ENCODE measurements around the gene PIGA. TPM values are rescaled to one million over a fixed set of nuclear protein-coding genes. Genes with fewer than 3 reads are reported as not detected.
"Not testable (repeated sequence)": the region's sequence is repeated elsewhere in the genome, so short reads cannot be mapped to it uniquely, and the experiment has no call there.

PIGA gene
- total and polyA plus RNA-seq, 8 donors, result 4.0 to 14.7 (median 9.1) TPM

- H3K27me3 ChIP-seq, result peaks cover 0 to 10% (median 0%) of the 10 kb centered on the region in 4 donors
- intact Hi-C loops (cut with DNase I), result no loop called here
- H3K4me3 ChIP-seq, result no peak within 1 kb of the TSS
- WGBS, 2 donors, result 24 to 30% methylated on average over 3 of the region's 3 CpGs
- DNase-seq, result no peak
- peaks cover 0 to 7% (median 5%) of the 10 kb centered on the region in 3 donors for H3K4me1 ChIP-seq
- peaks cover 0 to under 1% (median 0%) of the 10 kb centered on the region in 3 donors for H3K36me3 ChIP-seq
- TF ChIP-seq, protein P1, sequence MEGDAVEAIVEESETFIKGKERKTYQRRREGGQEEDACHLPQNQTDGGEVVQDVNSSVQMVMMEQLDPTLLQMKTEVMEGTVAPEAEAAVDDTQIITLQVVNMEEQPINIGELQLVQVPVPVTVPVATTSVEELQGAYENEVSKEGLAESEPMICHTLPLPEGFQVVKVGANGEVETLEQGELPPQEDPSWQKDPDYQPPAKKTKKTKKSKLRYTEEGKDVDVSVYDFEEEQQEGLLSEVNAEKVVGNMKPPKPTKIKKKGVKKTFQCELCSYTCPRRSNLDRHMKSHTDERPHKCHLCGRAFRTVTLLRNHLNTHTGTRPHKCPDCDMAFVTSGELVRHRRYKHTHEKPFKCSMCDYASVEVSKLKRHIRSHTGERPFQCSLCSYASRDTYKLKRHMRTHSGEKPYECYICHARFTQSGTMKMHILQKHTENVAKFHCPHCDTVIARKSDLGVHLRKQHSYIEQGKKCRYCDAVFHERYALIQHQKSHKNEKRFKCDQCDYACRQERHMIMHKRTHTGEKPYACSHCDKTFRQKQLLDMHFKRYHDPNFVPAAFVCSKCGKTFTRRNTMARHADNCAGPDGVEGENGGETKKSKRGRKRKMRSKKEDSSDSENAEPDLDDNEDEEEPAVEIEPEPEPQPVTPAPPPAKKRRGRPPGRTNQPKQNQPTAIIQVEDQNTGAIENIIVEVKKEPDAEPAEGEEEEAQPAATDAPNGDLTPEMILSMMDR (IDR thresholded peaks at IDR 0.05), result no peak
- no peak for FAIRE-seq
- peak within 1 kb of the TSS in 1 of 4 donors; percentile 18 for H3K27ac ChIP-seq
- ATAC-seq, result peak in 2 of 4 donors; percentile 27 to 74
- H3K9me3 ChIP-seq, result no peaks in the 10 kb centered on the region
These were observed 19.8 kb downstream of the PIGA start, which contains the start of gene ASB11 for GRCh38 chrX:15315509-15315908. Gene ASB11, minus strand, starts transcription at chrX:15315640. Its CDS starts 35 bp downstream, at chrX:15315605.

DNA sequence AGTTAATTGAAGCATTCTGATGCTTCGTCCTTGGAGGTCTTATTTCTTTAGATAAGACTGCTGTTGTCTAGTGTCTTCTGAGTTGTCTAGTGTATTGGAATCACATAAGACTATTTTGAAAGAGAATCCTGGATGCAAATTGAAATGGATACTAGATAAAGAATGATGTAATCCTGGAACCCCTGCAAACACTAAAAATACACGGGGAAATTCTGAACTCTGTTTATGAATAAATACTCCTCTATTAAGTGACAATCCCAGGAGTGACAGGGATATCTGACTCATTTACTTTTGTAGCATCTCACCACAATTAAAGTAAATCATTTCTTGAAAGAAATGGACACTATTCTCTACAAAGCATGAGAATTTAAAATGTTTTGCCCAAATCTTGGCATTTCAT, 20.9 kb downstream of the PIGA start:
- DNase-seq, result no peak
- H3K4me3 ChIP-seq, result no peak overlapping the region
- no peak for ATAC-seq
- H3K36me3 ChIP-seq, result no peaks in the 10 kb centered on the region
- no peak for FAIRE-seq
- H3K27me3 ChIP-seq, result peaks cover 0 to 10% (median 0%) of the 10 kb centered on the region in 4 donors
- peaks cover 0 to 10% (median 9%) of the 10 kb centered on the region in 3 donors for H3K4me1 ChIP-seq
- no peaks in the 10 kb centered on the region for H3K9me3 ChIP-seq
- intact Hi-C loops (cut with DNase I), result no loop called here
- TF ChIP-seq, protein P1 (IDR thresholded peaks at IDR 0.05), result no peak
- no peak overlapping the region for H3K27ac ChIP-seq
- 33 to 51% methylated on average over 2 of the region's 2 CpGs for WGBS, 2 donors

DNA sequence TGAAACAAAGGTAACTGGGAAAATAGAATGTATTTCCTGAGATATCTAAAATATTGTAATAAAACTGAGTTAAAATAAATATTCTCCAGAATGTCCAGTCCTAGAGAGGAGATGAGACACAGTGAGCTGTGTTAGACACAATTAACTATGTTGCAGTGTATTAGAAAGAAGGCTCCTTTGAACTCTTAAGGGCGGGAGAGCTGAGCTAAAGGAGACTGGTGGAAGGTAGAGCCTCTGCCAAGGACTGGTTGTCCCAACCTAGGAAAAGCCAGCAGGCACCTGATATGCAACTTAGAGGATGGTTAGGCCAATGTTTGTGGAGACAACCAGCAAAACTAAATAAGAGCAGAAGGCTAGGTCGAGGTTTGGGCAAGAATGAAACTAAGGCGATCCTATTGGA, 24.2 kb downstream of the PIGA start:
- intact Hi-C loops (cut with DNase I), result no loop called here
- no peak for FAIRE-seq
- no peak for DNase-seq

GRCh38 chrX:15310117-15310516, 25.2 kb downstream of the PIGA start:
- peak overlapping the region in 2 of 4 donors; percentile 70 to 71 for H3K27ac ChIP-seq
- DNase-seq, result peak in 3 of 6 donors; percentile 31 to 71 (median 52)
- H3K36me3 ChIP-seq, result no peaks in the 10 kb centered on the region
- WGBS, 2 donors, result 0 to 12% methylated on average over 3 of the region's 3 CpGs
- intact Hi-C loops (cut with DNase I), result no loop called here
- H3K4me1 ChIP-seq, result peaks cover 0 to 10% (median 9%) of the 10 kb centered on the region in 3 donors
- TF ChIP-seq, protein P1 (IDR thresholded peaks at IDR 0.05), result no peak
- peak; percentile 87 to 93 (median 90) for ATAC-seq
- no peak for FAIRE-seq
- H3K27me3 ChIP-seq, result peaks cover 0 to 10% (median 0%) of the 10 kb centered on the region in 4 donors
- H3K9me3 ChIP-seq, result no peaks in the 10 kb centered on the region
- no peak overlapping the region for H3K4me3 ChIP-seq

More for the DNA sequence above, 24.2 kb downstream of the PIGA start:
- Histone ChIP-seq H3K4me3 (no peak overlapping the region), H3K27me3 (peaks cover 0 to 10% (median 0%) of the 10 kb centered on the region in 4 donors), H3K36me3 (no peaks in the 10 kb centered on the region), H3K9me3 (no peaks in the 10 kb centered on the region), H3K27ac (peak overlapping the region in 2 of 4 donors; percentile 70 to 71), H3K4me1 (peaks cover 0 to 10% (median 9%) of the 10 kb centered on the region in 3 donors)
- WGBS, 2 donors, result 67 to 74% methylated on average over 3 of the region's 3 CpGs
- peak in 3 of 4 donors; percentile 38 to 57 (median 51) for ATAC-seq
- TF ChIP-seq, protein P1 (IDR thresholded peaks at IDR 0.05), result no peak

GRCh38 chrX:15305899-15306298, 29.4 kb downstream of the PIGA start:
- intact Hi-C loops (cut with DNase I); H3K27ac ChIP-seq; DNase-seq: not testable (repeated sequence)

More at GRCh38 chrX:15305899-15306298, 29.4 kb downstream of the PIGA start:
- FAIRE-seq, ATAC-seq, H3K36me3 ChIP-seq, H3K27me3 ChIP-seq, H3K4me3 ChIP-seq, H3K9me3 ChIP-seq: not testable (repeated sequence)
- 69 to 83% methylated on average over 3 of the region's 3 CpGs for WGBS, 2 donors
- H3K4me1 ChIP-seq, result peaks cover 0 to 16% (median 13%) of the 10 kb centered on the region in 3 donors
